ENCODE results near the gene ATP6V0E1. TPM values are rescaled to one million over a fixed set of nuclear protein-coding genes. Genes with fewer than 3 reads are reported as not detected.

The ATP6V0E1 gene
- total and polyA plus RNA-seq, 2 donors (not counting 3 experiments of a cell fraction or from before 2014, with no cell fraction given), result 217 to 278 TPM

Small RNA genes within 50 kb of the gene (small RNA-seq; reads per million reads assigned to genes)
- not detected for gene RF00019 (ENCODE audit: insufficient read depth, insufficient read length, low read depth, low replicate concordance)
- gene SNORA74B (ENCODE audit: insufficient read depth, insufficient read length, low read depth, low replicate concordance), result 18.8 reads per million, percentile 78 among the genes with 10 or more reads in this experiment

Other genes with a start within 250 kb of the ATP6V0E1 start
- gene DUSP1, start 212.6 kb upstream of the ATP6V0E1 start, total RNA-seq, result 36.1 and 46.5 TPM in 2 replicates
- gene DUSP1, start 212.6 kb upstream of the ATP6V0E1 start, polyA plus RNA-seq, result 157 and 196 TPM in 2 replicates
- gene ERGIC1, start 149.5 kb upstream of the ATP6V0E1 start, total RNA-seq, result 105 and 118 TPM in 2 replicates
- gene ERGIC1, start 149.5 kb upstream of the ATP6V0E1 start, polyA plus RNA-seq, result 109 and 115 TPM in 2 replicates
- 57.4 and 62.9 TPM in 2 replicates for gene RPL26L1, start 24.3 kb upstream of the ATP6V0E1 start, total RNA-seq
- gene RPL26L1, start 24.3 kb upstream of the ATP6V0E1 start, polyA plus RNA-seq, result 63.5 and 78.3 TPM in 2 replicates
- gene CREBRF, start 72.6 kb downstream of the ATP6V0E1 start, total RNA-seq, result 8.8 and 9.4 TPM in 2 replicates
- gene CREBRF, start 72.6 kb downstream of the ATP6V0E1 start, polyA plus RNA-seq, result 1.7 and 2.7 TPM in 2 replicates
- 15.7 and 19.7 TPM in 2 replicates for gene BNIP1, start 160.8 kb downstream of the ATP6V0E1 start, total RNA-seq
- gene BNIP1, start 160.8 kb downstream of the ATP6V0E1 start, polyA plus RNA-seq, result 21.7 and 22.6 TPM in 2 replicates

All from endothelial cell of umbilical vein (primary cell).